ENCODE results near the gene P2RY6. TPM values are rescaled to one million over a fixed set of nuclear protein-coding genes. Genes with fewer than 3 reads are reported as not detected.

P2RY6 gene
- total RNA-seq, 1 experiment from 2014 or later = not detected

- Histone ChIP-seq H2BK120ac (ENCODE audit: low read depth, low read length, poor library complexity, severe bottlenecking) (no peak overlapping the region), H3K23me2 (ENCODE audit: insufficient read length, low read depth, low read length, poor library complexity, severe bottlenecking) (no peaks in the 10 kb centered on the region), H2BK5ac (ENCODE audit: insufficient read length, low read length) (no peak overlapping the region), H2BK20ac (ENCODE audit: low read depth, low read length, poor library complexity, severe bottlenecking) (no peak overlapping the region), H2AK5ac (ENCODE audit: insufficient read length, low read length) (no peak overlapping the region), H3K18ac (ENCODE audit: insufficient read length, low read depth, low read length) (no peak overlapping the region), H4K5ac (ENCODE audit: insufficient read length, low read depth, low read length) (no peak overlapping the region), H4K91ac (ENCODE audit: insufficient read length, low read depth, low read length) (no peak overlapping the region), H3K4ac (ENCODE audit: low read depth, low read length) (no peak overlapping the region), H3K56ac (ENCODE audit: insufficient read length, low read depth, low read length) (no peak overlapping the region), H3K27me3 (ENCODE audit: insufficient read depth, low read length) (no peaks in the 10 kb centered on the region), H4K20me1 (ENCODE audit: control insufficient read depth, insufficient read depth, insufficient read length) (no peaks in the 10 kb centered on the region), H3K9me3 (ENCODE audit: control insufficient read depth, low read depth, low read length) (no peaks in the 10 kb centered on the region), H3K4me2 (ENCODE audit: insufficient read depth, insufficient read length, low read length) (no peak overlapping the region), H3K4me1 (ENCODE audit: insufficient read depth, low read length) (peaks cover 4% of the 10 kb centered on the region; the same call in 1 of the 2 replicates), H3T11ph (ENCODE audit: low read length) (no peak overlapping the region), H3K79me2 (ENCODE audit: insufficient read depth, low read length) (no peaks in the 10 kb centered on the region), H3K14ac (ENCODE audit: insufficient read depth, low read length) (no peak overlapping the region), H3K9ac (ENCODE audit: extremely low read depth, insufficient read length, low read length) (no peak overlapping the region), H2AFZ (ENCODE audit: low read length) (no peak overlapping the region), H2BK15ac (ENCODE audit: low read depth, low read length) (no peak overlapping the region), H3K23ac (ENCODE audit: insufficient read length, low read depth, low read length) (no peak overlapping the region), H3K27ac (ENCODE audit: insufficient read length, low read depth, low read length) (no peak overlapping the region), H4K8ac (replicated peaks; ENCODE audit: insufficient read length, low read depth, low read length) (no peak overlapping the region), H2BK12ac (ENCODE audit: insufficient read length, low read depth, low read length) (no peak overlapping the region), H3K79me1 (ENCODE audit: insufficient read depth, low read depth, low read length, poor library complexity, severe bottlenecking) (no peaks in the 10 kb centered on the region)
- WGBS (ENCODE audit: extremely low coverage, insufficient read length, low lambda C conversion rate) = no CpG with 5 or more reads among the region's 3 CpGs
- H3K27ac Mint-ChIP-seq = no peak overlapping the region; a peak in 1 of 7 replicates
- no peak overlapping the region for H3K4me3 Mint-ChIP-seq
- no peaks in the 10 kb centered on the region for H3K36me3 Mint-ChIP-seq (ENCODE audit: insufficient read depth in 1 of 3, low read depth in 3 of 3)
- TF ChIP-seq, protein P1, sequence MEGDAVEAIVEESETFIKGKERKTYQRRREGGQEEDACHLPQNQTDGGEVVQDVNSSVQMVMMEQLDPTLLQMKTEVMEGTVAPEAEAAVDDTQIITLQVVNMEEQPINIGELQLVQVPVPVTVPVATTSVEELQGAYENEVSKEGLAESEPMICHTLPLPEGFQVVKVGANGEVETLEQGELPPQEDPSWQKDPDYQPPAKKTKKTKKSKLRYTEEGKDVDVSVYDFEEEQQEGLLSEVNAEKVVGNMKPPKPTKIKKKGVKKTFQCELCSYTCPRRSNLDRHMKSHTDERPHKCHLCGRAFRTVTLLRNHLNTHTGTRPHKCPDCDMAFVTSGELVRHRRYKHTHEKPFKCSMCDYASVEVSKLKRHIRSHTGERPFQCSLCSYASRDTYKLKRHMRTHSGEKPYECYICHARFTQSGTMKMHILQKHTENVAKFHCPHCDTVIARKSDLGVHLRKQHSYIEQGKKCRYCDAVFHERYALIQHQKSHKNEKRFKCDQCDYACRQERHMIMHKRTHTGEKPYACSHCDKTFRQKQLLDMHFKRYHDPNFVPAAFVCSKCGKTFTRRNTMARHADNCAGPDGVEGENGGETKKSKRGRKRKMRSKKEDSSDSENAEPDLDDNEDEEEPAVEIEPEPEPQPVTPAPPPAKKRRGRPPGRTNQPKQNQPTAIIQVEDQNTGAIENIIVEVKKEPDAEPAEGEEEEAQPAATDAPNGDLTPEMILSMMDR (conservative IDR thresholded peaks at IDR 0.05) = no peak
- no peaks in the 10 kb centered on the region; a peak in 1 of 5 replicates for H3K9me3 Mint-ChIP-seq
- no peaks in the 10 kb centered on the region; the same call in 1 of the 2 replicates for H3K27me3 Mint-ChIP-seq (ENCODE audit: low read depth)
- DNase-seq = peak; percentile 11
- peaks cover 21 to 22% of the 10 kb centered on the region in 2 experiments for H3K4me1 Mint-ChIP-seq
Observed at GRCh38 chr11:73248526-73249185, 23.5 kb upstream of the P2RY6 start.

Data from H9 (cell line).